HG02763 (cell line): ENCODE measurements around the gene SLC2A9.
"Not testable (repeated sequence)": the region's sequence is repeated elsewhere in the genome, so short reads cannot be mapped to it uniquely, and the experiment has no call there.

Source experiments
- ATAC-seq: cut with Tn5 transposase; IDR thresholded peaks from one replicate; pipeline ENCODE4 v1.9.1; 2021; ENCODE audit warnings: mild to moderate bottlenecking, moderate library complexity; ENCODE audit not compliant: unreplicated experiment

The SLC2A9 gene

GRCh38 chr4:9933956-9934355 lies 87.3 kb downstream of the SLC2A9 start:
- no peak for ATAC-seq

- ATAC-seq = no peak
These were observed 88.1 kb downstream of the SLC2A9 start for GRCh38 chr4:9933184-9933583.

- ATAC-seq = no peak
These were observed 88.5 kb downstream of the SLC2A9 start for GRCh38 chr4:9932771-9933170.

- no peak for ATAC-seq
These were observed 90.2 kb downstream of the SLC2A9 start for GRCh38 chr4:9931146-9931545.

GRCh38 chr4:9929111-9929510 lies 92.2 kb downstream of the SLC2A9 start:
- no peak for ATAC-seq

- ATAC-seq = no peak
These were observed 93.8 kb downstream of the SLC2A9 start for GRCh38 chr4:9927341-9928007.

- no peak for ATAC-seq
These were observed 94.7 kb downstream of the SLC2A9 start for GRCh38 chr4:9926586-9926985.

- ATAC-seq = no peak
These were observed 95.4 kb downstream of the SLC2A9 start for GRCh38 chr4:9925750-9926439.

GRCh38 chr4:9924750-9925149 lies 96.5 kb downstream of the SLC2A9 start:
- no peak for ATAC-seq

- no peak for ATAC-seq
These were observed 98.0 kb downstream of the SLC2A9 start for GRCh38 chr4:9923195-9923812.

GRCh38 chr4:9921326-9921725 lies 100.0 kb downstream of the SLC2A9 start:
- ATAC-seq = no peak

- no peak for ATAC-seq
These were observed 101.3 kb downstream of the SLC2A9 start for GRCh38 chr4:9920029-9920428.

- ATAC-seq = no peak
These were observed 102.2 kb downstream of the SLC2A9 start for GRCh38 chr4:9919047-9919446.

- no peak for ATAC-seq
These were observed 102.8 kb downstream of the SLC2A9 start for GRCh38 chr4:9918484-9918883.

GRCh38 chr4:9916937-9917336 lies 104.4 kb downstream of the SLC2A9 start:
- no peak for ATAC-seq

- ATAC-seq = no peak
These were observed 105.0 kb downstream of the SLC2A9 start for GRCh38 chr4:9916346-9916745.

GRCh38 chr4:9913846-9914245 lies 107.5 kb downstream of the SLC2A9 start:
- ATAC-seq = no peak

GRCh38 chr4:9906996-9907395 lies 114.3 kb downstream of the SLC2A9 start:
- ATAC-seq = no peak

- no peak for ATAC-seq
These were observed 116.2 kb downstream of the SLC2A9 start for GRCh38 chr4:9904976-9905587.

GRCh38 chr4:9903317-9903716 lies 118.0 kb downstream of the SLC2A9 start:
- no peak for ATAC-seq

GRCh38 chr4:9901257-9901656 lies 120.0 kb downstream of the SLC2A9 start:
- ATAC-seq = no peak

- not testable (repeated sequence) for ATAC-seq
These were observed 120.7 kb downstream of the SLC2A9 start for GRCh38 chr4:9900633-9901032.
